Thoracic aorta (tissue), 2 donors: Measurements from ENCODE around the gene KLHL30. TPM values are rescaled to one million over a fixed set of nuclear protein-coding genes. Genes with fewer than 3 reads are reported as not detected.

Experiments
- ATAC-seq: fragments of 150-250 bp; one replicate; pipeline ENCODE4 v1.8.0; 2017; ENCODE audit warnings: low read depth; ENCODE audit not compliant: insufficient number of reproducible peaks, low FRiP score
- DNase-seq: peaks from one replicate; pipeline ENCODE4 v3.0.0-alpha.2; 2020; ENCODE audit warnings: low spot score
- H3K27ac ChIP-seq, 2 donors: fragments of 200-600 bp; sonication (generic); 1 replicate in 1 of 2; 2 replicates in 1 of 2; pipeline ENCODE4 v1.5.1; 2016; ENCODE audit warnings: mild to moderate bottlenecking in 2 of 2, moderate library complexity in 2 of 2
- H3K27me3 ChIP-seq: fragments of 200-600 bp; sonication (generic); replicated peaks from 2 replicates; pipeline ENCODE4 v1.6.0; 2016; ENCODE audit warnings: mild to moderate bottlenecking; ENCODE audit not compliant: insufficient read depth
- H3K36me3 ChIP-seq: fragments of 200-600 bp; sonication (generic); one replicate; pipeline ENCODE4 v1.5.1; 2016
- H3K4me1 ChIP-seq, 2 donors: fragments of 200-600 bp; sonication (generic); 1 replicate in 1 of 2; 2 replicates in 1 of 2; pipeline versions ENCODE4 v1.5.1 to v1.6.0; 2016; ENCODE audit warnings: low read depth in 2 of 2, mild to moderate bottlenecking in 1 of 2; ENCODE audit not compliant: control insufficient read depth in 1 of 2
- H3K4me3 ChIP-seq: fragments of 200-600 bp; sonication (generic); 2 replicates; pipeline ENCODE4 v1.5.1; 2016; ENCODE audit warnings: mild to moderate bottlenecking
- H3K9me3 ChIP-seq: fragments of 200-600 bp; sonication (generic); 2 replicates; pipeline ENCODE4 v1.5.1; 2016
- total RNA-seq, 2 donors: library from RNA; depleted of rRNA; stranded (reverse); fragments of >200 nt; gene quantifications; one replicate each; pipeline versions ENCODE4 v1.1.0 to v1.2.3, GENCODE V29; 2016
- TF ChIP-seq, protein P1 (sequence below): fragments of 200-600 bp; sonication (generic); IDR thresholded peaks from one replicate; pipeline ENCODE4 v1.5.1; 2019; ENCODE audit warnings: antibody characterized with exemption

KLHL30 gene
- total RNA-seq, 2 donors from 2014 or later, result 18.3 to 33.4 TPM

DNA sequence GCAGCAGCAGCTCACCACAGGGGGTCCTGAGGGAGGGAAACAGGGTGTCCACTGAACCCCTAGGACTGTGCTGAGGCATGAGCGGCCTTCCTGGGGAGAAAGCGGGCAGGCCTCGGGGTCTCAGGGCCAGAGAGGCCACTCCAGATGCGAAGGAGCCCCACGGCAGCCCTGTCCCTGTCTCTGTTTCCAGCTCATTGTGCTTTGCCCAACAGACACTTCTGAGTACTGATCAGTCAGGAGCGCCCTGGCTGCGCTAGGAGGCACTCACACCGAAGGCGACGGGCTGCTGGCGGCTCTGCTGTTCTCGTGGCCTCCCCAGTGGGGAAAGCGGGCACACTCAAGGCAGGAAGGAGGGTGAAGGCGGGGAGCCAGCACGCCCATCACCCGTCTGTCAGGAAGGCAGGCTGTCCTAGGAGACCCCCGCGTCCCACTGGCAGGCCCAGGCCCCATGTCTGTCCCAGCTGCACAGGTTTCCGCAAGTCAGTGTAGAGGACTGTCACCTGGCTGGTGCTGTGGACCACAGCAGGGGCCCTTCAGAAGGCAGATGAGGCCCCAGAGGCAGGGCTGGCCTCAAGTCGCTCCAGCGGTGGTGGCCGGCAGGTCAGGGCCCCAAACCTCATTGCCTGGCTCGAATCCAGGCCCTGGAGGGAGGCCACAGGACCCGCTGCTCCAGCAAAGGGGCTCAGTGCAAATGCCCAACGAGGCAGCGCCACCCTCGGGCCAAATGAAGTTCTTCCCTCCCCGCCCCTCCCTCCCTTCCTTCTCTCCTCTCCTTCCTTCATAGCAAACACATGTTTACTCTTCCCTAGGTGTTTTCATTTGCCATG lies 31.6 kb upstream of the KLHL30 start:
- H3K4me1 ChIP-seq, result no peaks in the 10 kb centered on the region
- H3K27me3 ChIP-seq, result no peaks in the 10 kb centered on the region
- no peak overlapping the region for H3K27ac ChIP-seq
- no peaks in the 10 kb centered on the region for H3K36me3 ChIP-seq
- no peak for ATAC-seq
- H3K9me3 ChIP-seq, result no peaks in the 10 kb centered on the region
- TF ChIP-seq, protein P1, sequence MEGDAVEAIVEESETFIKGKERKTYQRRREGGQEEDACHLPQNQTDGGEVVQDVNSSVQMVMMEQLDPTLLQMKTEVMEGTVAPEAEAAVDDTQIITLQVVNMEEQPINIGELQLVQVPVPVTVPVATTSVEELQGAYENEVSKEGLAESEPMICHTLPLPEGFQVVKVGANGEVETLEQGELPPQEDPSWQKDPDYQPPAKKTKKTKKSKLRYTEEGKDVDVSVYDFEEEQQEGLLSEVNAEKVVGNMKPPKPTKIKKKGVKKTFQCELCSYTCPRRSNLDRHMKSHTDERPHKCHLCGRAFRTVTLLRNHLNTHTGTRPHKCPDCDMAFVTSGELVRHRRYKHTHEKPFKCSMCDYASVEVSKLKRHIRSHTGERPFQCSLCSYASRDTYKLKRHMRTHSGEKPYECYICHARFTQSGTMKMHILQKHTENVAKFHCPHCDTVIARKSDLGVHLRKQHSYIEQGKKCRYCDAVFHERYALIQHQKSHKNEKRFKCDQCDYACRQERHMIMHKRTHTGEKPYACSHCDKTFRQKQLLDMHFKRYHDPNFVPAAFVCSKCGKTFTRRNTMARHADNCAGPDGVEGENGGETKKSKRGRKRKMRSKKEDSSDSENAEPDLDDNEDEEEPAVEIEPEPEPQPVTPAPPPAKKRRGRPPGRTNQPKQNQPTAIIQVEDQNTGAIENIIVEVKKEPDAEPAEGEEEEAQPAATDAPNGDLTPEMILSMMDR, result no peak
- no peak overlapping the region for H3K4me3 ChIP-seq
- no peak for DNase-seq

- peaks cover 8% of the 10 kb centered on the region for H3K9me3 ChIP-seq
- no peak for ATAC-seq
- H3K36me3 ChIP-seq, result no peaks in the 10 kb centered on the region
- H3K27me3 ChIP-seq, result no peaks in the 10 kb centered on the region
- H3K4me1 ChIP-seq, result no peaks in the 10 kb centered on the region
- TF ChIP-seq, protein P1, result no peak
- H3K4me3 ChIP-seq, result no peak overlapping the region
- no peak overlapping the region for H3K27ac ChIP-seq
- no peak for DNase-seq
Measured at GRCh38 chr2:238107525-238108422, 30.7 kb upstream of the KLHL30 start.

DNA sequence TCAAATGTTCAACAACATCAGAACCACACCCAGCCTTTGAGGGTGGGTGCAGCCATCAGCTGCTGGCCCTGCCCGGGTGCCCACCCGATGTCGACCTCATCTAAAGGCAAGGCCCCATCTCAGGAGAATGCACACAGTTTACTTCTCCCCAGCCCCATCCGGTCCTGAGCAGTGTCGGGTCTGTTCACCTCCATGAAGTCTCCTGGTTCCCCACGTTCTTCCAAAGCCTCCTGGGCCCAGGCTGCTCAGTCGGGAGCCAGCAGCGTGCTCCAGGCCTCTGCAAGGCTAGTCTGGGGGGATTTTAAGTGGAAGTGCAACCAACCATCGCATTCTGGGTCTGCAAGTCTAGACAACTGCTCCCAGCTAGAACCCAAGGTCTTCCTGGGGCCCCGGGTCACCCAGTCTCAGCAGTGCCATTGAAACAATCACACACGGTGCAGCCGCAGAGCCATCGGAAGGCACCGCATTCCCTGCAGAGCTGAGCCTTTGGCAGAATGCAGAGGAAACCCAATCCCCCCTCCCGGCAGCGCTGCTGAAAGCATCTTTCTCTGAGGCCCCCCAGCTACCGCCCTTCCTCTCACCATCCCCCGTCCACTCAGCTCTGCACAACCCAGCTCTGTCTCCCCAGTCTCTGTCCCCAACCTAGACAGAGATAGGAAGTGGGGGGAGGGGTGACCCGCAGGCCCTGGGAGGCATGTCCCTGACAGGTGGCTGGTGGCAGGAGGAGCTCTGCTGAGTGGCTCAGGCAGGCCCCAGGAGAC lies 29.9 kb upstream of the KLHL30 start:
- H3K9me3 ChIP-seq, result peaks cover 12% of the 10 kb centered on the region
- H3K27me3 ChIP-seq, result no peaks in the 10 kb centered on the region
- H3K4me3 ChIP-seq, result no peak overlapping the region
- no peak for ATAC-seq
- no peaks in the 10 kb centered on the region for H3K36me3 ChIP-seq
- no peaks in the 10 kb centered on the region for H3K4me1 ChIP-seq
- TF ChIP-seq, protein P1, result no peak
- H3K27ac ChIP-seq, result no peak overlapping the region
- no peak for DNase-seq

DNA sequence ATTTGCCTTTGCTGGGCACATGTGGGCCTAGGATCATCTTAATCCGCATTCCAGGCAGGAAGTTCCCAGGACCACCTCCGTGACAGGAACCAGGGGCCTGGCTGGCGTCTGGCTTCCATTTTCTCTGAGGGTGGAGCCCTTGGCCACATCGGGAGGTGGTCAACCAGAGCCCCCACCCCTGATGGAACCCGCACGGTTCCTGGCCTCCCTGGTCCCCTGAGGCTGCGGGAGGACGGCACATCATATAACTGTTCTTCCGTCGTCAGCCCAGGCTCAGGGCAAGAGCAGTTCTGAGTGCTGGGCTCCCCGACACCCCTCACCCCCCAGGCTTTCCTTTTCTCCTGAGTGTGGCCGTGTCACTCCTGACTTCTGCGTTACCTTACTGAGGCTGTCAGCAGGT lies 24.9 kb upstream of the KLHL30 start:
- no peak for DNase-seq
- TF ChIP-seq, protein P1, result no peak
- ATAC-seq, result no peak
- peaks cover 12% of the 10 kb centered on the region for H3K9me3 ChIP-seq
- no peak overlapping the region for H3K27ac ChIP-seq
- H3K27me3 ChIP-seq, result no peaks in the 10 kb centered on the region
- no peaks in the 10 kb centered on the region for H3K4me1 ChIP-seq
- no peak overlapping the region for H3K4me3 ChIP-seq
- H3K36me3 ChIP-seq, result no peaks in the 10 kb centered on the region
